Fibroblast of lung (primary cell): Measurements from ENCODE around the gene OTUD7B. TPM values are rescaled to one million over a fixed set of nuclear protein-coding genes. Genes with fewer than 3 reads are reported as not detected.
"Not testable (repeated sequence)": the region's sequence is repeated elsewhere in the genome, so short reads cannot be mapped to it uniquely, and the experiment has no call there.

Experiments used
- DNase-seq, 2 donors: peaks; one replicate each; pipeline versions ENCODE4 v3.0.0 to v3.0.0-alpha.2; 2010; ENCODE audit warnings: low read depth in 2 of 2
- H2AFZ ChIP-seq: 2 replicates; pipeline ENCODE4 v1.5.1; 2012; ENCODE audit warnings: low read length, control low read depth, inconsistent platforms
- H3K27ac ChIP-seq: 2 replicates; pipeline ENCODE4 v1.5.1; 2011; ENCODE audit warnings: low read length, control low read depth; ENCODE audit not compliant: insufficient read depth
- H3K27me3 ChIP-seq: 2 replicates; pipeline ENCODE4 v1.5.1; 2011; ENCODE audit warnings: mild to moderate bottlenecking, low read length; ENCODE audit not compliant: control insufficient read depth, insufficient read depth
- H3K36me3 ChIP-seq: 2 replicates; pipeline ENCODE4 v1.5.1; 2011; ENCODE audit warnings: low read length; ENCODE audit not compliant: control insufficient read depth, insufficient read depth
- H3K4me1 ChIP-seq: 2 replicates; pipeline ENCODE4 v1.5.1; 2011; ENCODE audit warnings: low read length; ENCODE audit not compliant: control insufficient read depth, insufficient read depth; ENCODE audit errors: extremely low read depth
- H3K4me2 ChIP-seq: 2 replicates; pipeline ENCODE4 v1.5.1; 2011; ENCODE audit warnings: low read length, control low read depth; ENCODE audit not compliant: insufficient read depth; ENCODE audit errors: extremely low read depth
- H3K4me3 ChIP-seq, 4 experiments: fragments of 200-600 bp in 1 of 4; sonication (generic) in 1 of 4; replicated peaks in 1 of 4; 2 replicates each; pipeline ENCODE4 v1.5.1; 2011 to 2016; ENCODE audit warnings: low read length in 4 of 4, low read depth in 3 of 4, mild to moderate bottlenecking in 3 of 4, control low read depth in 2 of 4, inconsistent platforms in 1 of 4, mixed read lengths in 1 of 4; ENCODE audit not compliant: insufficient read depth in 1 of 4; ENCODE audit errors: control extremely low read depth in 1 of 4
- H3K79me2 ChIP-seq: 2 replicates; pipeline ENCODE4 v1.5.1; 2012; ENCODE audit warnings: mild to moderate bottlenecking, low read length, inconsistent platforms; ENCODE audit not compliant: control insufficient read depth, insufficient read depth
- H3K9ac ChIP-seq: 2 replicates; pipeline ENCODE4 v1.5.1; 2011; ENCODE audit warnings: mild to moderate bottlenecking, low read length, control low read depth; ENCODE audit not compliant: insufficient read depth
- H3K9me3 ChIP-seq: 2 replicates; pipeline ENCODE4 v1.5.1; 2012; ENCODE audit warnings: low read depth, low read length; ENCODE audit not compliant: control insufficient read depth, insufficient read depth
- H4K20me1 ChIP-seq: 2 replicates; pipeline ENCODE4 v1.5.1; 2011; ENCODE audit warnings: low read length; ENCODE audit not compliant: control insufficient read depth, insufficient read depth; ENCODE audit errors: extremely low read depth
- EZH2 ChIP-seq: IDR thresholded peaks from 2 replicates; pipeline ENCODE4 v1.5.1; 2012; ENCODE audit warnings: low read length, control low read depth, mild to moderate bottlenecking; ENCODE audit errors: missing control alignments
- polyA plus RNA-seq, 2 donors: library from polyadenylated mRNA; depleted of rRNA in 1 of 2; stranded (reverse) in 1 of 2; unstranded in 1 of 2; fragments of >200 nt; gene quantifications; 2 replicates each; pipeline ENCODE4 v1.2.1, GENCODE V29; 2011 to 2012; ENCODE audit warnings: missing spikeins in 1 of 2
- total RNA-seq: library from RNA; depleted of rRNA; stranded (reverse); fragments of >200 nt; gene quantifications from 2 replicates; pipeline ENCODE4 v1.2.1, GENCODE V29; 2014
- TF ChIP-seq, protein P1 (sequence below), 2 donors: IDR thresholded peaks in 1 of 2; conservative IDR thresholded peaks in 1 of 2; 1 replicate in 1 of 2; 2 replicates in 1 of 2; pipeline ENCODE4 v1.5.1; 2011 to 2012; ENCODE audit warnings: low read length in 2 of 2, control low read depth in 1 of 2, inconsistent platforms in 1 of 2, low read depth in 1 of 2, mild to moderate bottlenecking in 1 of 2

The OTUD7B gene
- total and polyA plus RNA-seq, 2 donors (not counting 1 experiment from before 2014, with no cell fraction given), result 10.1 to 17.3 TPM

DNA sequence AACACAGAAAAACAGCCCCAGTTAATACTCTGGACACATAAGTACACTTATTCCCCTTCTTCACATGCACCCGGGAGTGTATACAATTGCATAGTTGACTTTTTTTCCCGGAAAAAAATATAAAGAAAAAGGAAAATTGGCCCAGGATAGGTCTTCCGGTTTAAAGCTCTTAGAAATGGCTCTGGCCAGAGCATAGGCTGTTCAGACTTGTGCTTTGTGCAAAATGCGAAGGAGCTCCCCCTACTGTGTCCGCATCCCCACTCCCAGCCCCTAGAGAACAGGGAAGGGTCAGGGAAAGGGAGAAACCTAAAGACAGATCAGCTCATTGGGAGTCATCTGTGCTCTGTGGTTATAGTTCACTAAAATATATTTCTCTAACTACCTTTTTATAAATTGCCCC lies 68.3 kb downstream of the OTUD7B start:
- no peak overlapping the region for H3K27ac ChIP-seq
- peak; percentile 29 to 69 for DNase-seq
- TF ChIP-seq, protein P1, sequence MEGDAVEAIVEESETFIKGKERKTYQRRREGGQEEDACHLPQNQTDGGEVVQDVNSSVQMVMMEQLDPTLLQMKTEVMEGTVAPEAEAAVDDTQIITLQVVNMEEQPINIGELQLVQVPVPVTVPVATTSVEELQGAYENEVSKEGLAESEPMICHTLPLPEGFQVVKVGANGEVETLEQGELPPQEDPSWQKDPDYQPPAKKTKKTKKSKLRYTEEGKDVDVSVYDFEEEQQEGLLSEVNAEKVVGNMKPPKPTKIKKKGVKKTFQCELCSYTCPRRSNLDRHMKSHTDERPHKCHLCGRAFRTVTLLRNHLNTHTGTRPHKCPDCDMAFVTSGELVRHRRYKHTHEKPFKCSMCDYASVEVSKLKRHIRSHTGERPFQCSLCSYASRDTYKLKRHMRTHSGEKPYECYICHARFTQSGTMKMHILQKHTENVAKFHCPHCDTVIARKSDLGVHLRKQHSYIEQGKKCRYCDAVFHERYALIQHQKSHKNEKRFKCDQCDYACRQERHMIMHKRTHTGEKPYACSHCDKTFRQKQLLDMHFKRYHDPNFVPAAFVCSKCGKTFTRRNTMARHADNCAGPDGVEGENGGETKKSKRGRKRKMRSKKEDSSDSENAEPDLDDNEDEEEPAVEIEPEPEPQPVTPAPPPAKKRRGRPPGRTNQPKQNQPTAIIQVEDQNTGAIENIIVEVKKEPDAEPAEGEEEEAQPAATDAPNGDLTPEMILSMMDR (conservative IDR thresholded peaks at IDR 0.05 in 1 of 2, IDR thresholded peaks at IDR 0.05 in 1 of 2; ENCODE audit: low read depth in 1 of 2, low read length in 2 of 2), result peak; percentile 50 to 62
- no peak for TF ChIP-seq EZH2

DNA sequence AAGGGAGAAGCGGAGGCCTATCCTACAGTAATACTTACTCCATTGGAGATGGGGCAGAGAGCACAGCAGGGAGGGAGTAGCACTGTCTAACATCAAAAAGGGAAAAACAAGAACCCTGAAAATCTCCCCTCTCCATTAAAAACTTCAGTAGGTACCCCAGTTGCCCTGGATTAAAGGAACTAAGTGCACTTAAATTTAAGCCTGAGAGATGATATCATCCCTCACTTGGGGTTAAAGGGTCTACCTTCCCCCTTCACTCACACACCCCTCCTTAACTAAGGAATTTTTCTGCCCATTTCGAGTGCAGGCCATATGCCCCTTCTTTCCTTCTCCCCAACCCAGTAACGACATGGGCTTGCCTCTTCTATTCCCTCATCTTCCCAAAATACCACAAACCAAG lies 70.1 kb downstream of the OTUD7B start:
- Histone ChIP-seq H3K36me3 (peaks cover 3% of the 10 kb centered on the region), H4K20me1 (no peaks in the 10 kb centered on the region), H3K79me2 (peaks cover 3% of the 10 kb centered on the region), H2AFZ (no peak overlapping the region), H3K27ac (no peak overlapping the region), H3K9ac (no peak overlapping the region), H3K4me2 (no peak overlapping the region), H3K27me3 (no peaks in the 10 kb centered on the region), H3K4me1 (peaks cover 14% of the 10 kb centered on the region), H3K9me3 (no peaks in the 10 kb centered on the region), H3K4me3 (no peak overlapping the region)
- TF ChIP-seq EZH2, result no peak
- TF ChIP-seq, protein P1 (conservative IDR thresholded peaks at IDR 0.05 in 1 of 2, IDR thresholded peaks at IDR 0.05 in 1 of 2; ENCODE audit: low read depth in 1 of 2, low read length in 2 of 2), result no peak
- DNase-seq, result no peak

More for the DNA sequence above, 68.3 kb downstream of the OTUD7B start:
- Histone ChIP-seq H3K4me1 (peaks cover 6% of the 10 kb centered on the region), H3K4me2 (no peak overlapping the region), H3K79me2 (no peaks in the 10 kb centered on the region), H3K9me3 (no peaks in the 10 kb centered on the region), H3K9ac (no peak overlapping the region), H3K27me3 (no peaks in the 10 kb centered on the region), H3K4me3 (no peak overlapping the region), H2AFZ (no peak overlapping the region), H4K20me1 (no peaks in the 10 kb centered on the region), H3K36me3 (peaks cover 3% of the 10 kb centered on the region)

DNA sequence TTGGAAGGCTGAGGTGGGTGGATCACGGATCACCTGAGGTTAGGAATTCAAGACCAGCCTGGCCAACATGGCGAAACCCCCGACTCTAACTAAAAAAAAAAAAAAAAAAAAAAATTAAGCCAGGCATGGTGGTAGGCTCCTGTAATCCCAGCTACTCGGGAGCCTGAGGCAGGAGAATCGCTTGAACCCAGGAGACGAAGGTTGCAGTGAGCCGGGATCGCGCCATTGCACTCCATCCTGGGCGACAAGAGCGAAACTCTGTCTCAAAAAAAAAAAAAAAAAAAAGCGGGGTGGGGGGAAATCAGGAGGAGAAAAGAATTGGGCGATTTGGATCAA lies 71.9 kb downstream of the OTUD7B start:
- H4K20me1 ChIP-seq, H3K9me3 ChIP-seq, H3K9ac ChIP-seq, H2AFZ ChIP-seq, H3K36me3 ChIP-seq, DNase-seq, H3K27ac ChIP-seq, H3K27me3 ChIP-seq, H3K79me2 ChIP-seq: not testable (repeated sequence)
- H3K4me1 ChIP-seq, result peaks cover 14% of the 10 kb centered on the region
- peak overlapping the region in 2 of 4 experiments; percentile 16 to 44 for H3K4me3 ChIP-seq
- peak overlapping the region; percentile 92 for H3K4me2 ChIP-seq
